Sigmoid colon (tissue), 4 donors: ENCODE data around the gene TMEM255A.

ENCODE experiments used
- POLR2A ChIP-seq, 2 donors: fragments of 450-650 bp; IDR thresholded peaks; one replicate each; pipeline ENCODE4 v1.6.1; 2016; ENCODE audit warnings: antibody characterized with exemption in 2 of 2, mild to moderate bottlenecking in 2 of 2, moderate library complexity in 2 of 2
- POLR2AphosphoS5 ChIP-seq, 4 donors: sonication (generic); formaldehyde crosslinking; IDR thresholded peaks; one replicate each; pipeline ENCODE4 v1.6.1; 2017; ENCODE audit warnings: antibody characterized with exemption in 4 of 4
- TF ChIP-seq, protein P1 (sequence below), 4 experiments: fragments of 450-650 bp in 3 of 4; fragments of 200-600 bp in 1 of 4; IDR thresholded peaks; one replicate each; pipeline ENCODE4 v1.5.1; 2016 to 2019; ENCODE audit warnings: antibody characterized with exemption in 4 of 4, mild to moderate bottlenecking in 3 of 4, moderate library complexity in 2 of 4

DNA sequence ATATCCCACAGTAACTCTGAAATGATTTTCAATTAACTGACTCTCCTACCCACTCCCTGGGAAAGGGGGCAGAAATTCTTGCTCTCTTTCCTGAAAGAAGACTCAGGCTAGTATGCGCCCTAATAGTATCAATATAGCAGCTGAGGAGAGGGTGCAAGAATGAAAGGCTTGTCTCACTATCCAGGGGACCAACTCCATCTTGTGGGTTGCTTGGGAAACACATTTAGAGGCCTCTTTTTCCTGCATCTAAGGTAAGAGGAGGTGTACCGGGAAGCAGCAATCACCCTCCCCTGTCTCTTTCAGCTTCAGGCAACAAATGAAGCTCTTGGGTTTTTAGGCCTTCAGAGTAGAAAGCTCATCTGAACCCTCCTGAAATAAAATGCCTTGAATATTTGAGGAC lies 11.3 kb downstream of the TMEM255A start:
- TF ChIP-seq POLR2AphosphoS5 (IDR thresholded peaks at IDR 0.05): no peak
- TF ChIP-seq, protein P1, sequence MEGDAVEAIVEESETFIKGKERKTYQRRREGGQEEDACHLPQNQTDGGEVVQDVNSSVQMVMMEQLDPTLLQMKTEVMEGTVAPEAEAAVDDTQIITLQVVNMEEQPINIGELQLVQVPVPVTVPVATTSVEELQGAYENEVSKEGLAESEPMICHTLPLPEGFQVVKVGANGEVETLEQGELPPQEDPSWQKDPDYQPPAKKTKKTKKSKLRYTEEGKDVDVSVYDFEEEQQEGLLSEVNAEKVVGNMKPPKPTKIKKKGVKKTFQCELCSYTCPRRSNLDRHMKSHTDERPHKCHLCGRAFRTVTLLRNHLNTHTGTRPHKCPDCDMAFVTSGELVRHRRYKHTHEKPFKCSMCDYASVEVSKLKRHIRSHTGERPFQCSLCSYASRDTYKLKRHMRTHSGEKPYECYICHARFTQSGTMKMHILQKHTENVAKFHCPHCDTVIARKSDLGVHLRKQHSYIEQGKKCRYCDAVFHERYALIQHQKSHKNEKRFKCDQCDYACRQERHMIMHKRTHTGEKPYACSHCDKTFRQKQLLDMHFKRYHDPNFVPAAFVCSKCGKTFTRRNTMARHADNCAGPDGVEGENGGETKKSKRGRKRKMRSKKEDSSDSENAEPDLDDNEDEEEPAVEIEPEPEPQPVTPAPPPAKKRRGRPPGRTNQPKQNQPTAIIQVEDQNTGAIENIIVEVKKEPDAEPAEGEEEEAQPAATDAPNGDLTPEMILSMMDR (IDR thresholded peaks at IDR 0.05): no peak
- no peak for TF ChIP-seq POLR2A (IDR thresholded peaks at IDR 0.05)
